IPS-18a (cell line): Measurements from ENCODE around the gene ARID4A.
"Not testable (repeated sequence)": the region's sequence is repeated elsewhere in the genome, so short reads cannot be mapped to it uniquely, and the experiment has no call there.

ENCODE experiments used
- H3K27ac ChIP-seq: one replicate; pipeline ENCODE4 v1.5.1; 2013; ENCODE audit warnings: low read length
- H3K27me3 ChIP-seq: one replicate; pipeline ENCODE4 v1.6.1; 2013; ENCODE audit warnings: mild to moderate bottlenecking, low read length; ENCODE audit not compliant: control insufficient read depth, insufficient read depth
- H3K36me3 ChIP-seq: one replicate; pipeline ENCODE4 v1.6.1; 2013; ENCODE audit warnings: low read depth, low read length; ENCODE audit not compliant: control insufficient read depth
- H3K4me1 ChIP-seq: one replicate; pipeline ENCODE4 v1.6.1; 2013; ENCODE audit warnings: low read depth, low read length; ENCODE audit not compliant: control insufficient read depth
- H3K4me3 ChIP-seq: one replicate; pipeline ENCODE4 v1.5.1; 2013; ENCODE audit warnings: low read length
- H3K9ac ChIP-seq: one replicate; pipeline ENCODE4 v1.6.1; 2013; ENCODE audit warnings: mild to moderate bottlenecking, low read length, moderate library complexity
- H3K9me3 ChIP-seq: one replicate; pipeline ENCODE4 v1.6.1; 2013; ENCODE audit warnings: low read depth, low read length; ENCODE audit not compliant: control insufficient read depth

Gene ARID4A

DNA sequence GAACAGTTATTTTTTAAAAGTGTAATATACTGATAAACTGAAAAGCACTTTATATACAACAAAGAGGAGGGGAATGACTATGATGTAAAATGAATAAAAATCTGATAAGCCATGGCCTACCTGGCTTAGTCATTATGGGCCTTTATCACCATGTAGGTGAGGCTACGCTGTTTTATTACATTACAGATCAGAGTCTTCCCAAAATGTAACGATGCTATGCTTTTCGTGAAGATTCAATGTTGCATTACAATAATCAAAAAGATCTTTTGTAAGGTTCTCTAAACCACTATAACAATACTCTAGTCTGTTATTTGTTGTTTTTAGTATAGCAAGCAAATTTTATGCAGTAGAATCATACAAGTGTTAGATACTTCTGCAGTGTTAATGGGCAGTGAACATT lies 34.2 kb downstream of the ARID4A start:
- Histone ChIP-seq H3K36me3 (peaks cover 28% of the 10 kb centered on the region), H3K4me3 (no peak overlapping the region), H3K9ac (no peak overlapping the region), H3K9me3 (no peaks in the 10 kb centered on the region), H3K27me3 (no peaks in the 10 kb centered on the region), H3K27ac (no peak overlapping the region), H3K4me1 (peaks cover 8% of the 10 kb centered on the region)

DNA sequence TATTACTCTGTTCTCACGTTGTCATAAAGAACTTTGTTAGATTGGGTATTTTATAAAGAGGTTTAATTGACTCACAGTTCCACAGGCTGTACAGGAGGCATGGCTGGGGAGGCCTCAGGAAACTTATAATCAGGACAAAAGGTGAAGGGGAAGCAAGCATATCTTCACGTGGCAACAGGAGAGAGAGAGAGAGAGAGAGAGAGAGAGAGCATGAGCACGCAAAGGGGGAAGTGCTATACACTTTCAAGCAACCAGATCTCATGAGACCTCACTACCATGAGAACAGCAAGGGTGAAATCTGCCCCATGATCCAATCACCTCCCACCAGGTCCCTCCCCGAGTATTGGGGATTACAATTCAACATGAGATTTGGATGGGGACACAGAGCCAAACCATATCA lies 41.3 kb downstream of the ARID4A start:
- H3K4me3 ChIP-seq: not testable (repeated sequence)

DNA sequence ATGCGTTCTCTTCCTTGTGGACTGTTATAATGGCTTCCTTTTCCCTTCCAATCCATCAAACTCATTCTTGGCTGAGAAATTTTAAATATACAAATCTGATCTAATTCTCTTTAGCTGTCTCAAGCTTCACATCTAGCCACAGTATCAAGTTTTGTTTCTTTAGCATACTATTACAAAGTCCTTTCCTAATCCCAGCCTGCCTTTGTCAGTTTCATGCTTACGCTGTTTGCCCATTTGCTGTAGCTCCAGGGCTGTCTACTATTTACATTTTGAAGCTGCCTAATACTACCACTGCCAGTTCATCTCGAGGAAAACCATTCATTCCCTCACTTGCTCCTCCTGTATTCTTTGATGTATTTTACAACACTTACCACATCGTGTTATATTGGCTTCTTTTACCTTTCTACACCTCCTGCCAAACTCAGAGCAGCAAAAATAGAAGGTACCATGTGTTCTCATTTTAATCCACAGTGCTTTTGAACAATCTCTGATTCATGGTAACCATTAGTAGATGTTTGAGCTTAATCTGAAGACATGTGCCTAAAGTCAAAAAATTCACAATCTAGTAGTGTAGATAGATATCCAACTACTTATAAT lies 42.9 kb downstream of the ARID4A start:
- Histone ChIP-seq H3K4me3 (no peak overlapping the region), H3K36me3 (peaks cover 12% of the 10 kb centered on the region), H3K27ac (no peak overlapping the region)

More for the DNA sequence above, 41.3 kb downstream of the ARID4A start:
- not testable (repeated sequence) for H3K27ac ChIP-seq, H3K36me3 ChIP-seq, H3K9ac ChIP-seq, H3K4me1 ChIP-seq, H3K27me3 ChIP-seq, H3K9me3 ChIP-seq

DNA sequence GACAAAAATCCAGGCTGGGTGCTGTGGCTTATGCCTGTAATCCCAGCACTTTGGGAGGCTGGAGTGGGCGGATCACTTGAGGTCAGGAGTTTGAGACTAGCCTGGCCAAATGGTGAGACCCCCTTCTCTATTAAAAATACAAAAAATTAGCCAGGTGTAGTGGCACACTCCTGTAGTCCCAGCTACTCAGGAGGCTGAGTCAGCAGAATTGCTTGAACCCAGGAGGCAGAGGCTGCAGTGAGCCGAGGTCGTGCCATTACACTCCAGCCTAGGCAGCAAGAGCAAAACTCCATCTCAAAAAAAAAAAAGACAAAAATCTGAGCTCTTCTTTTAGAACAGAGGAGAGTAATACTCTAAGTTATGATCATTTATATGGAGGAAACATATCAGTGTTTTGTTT lies 45.2 kb downstream of the ARID4A start:
- H3K27ac ChIP-seq, H3K4me1 ChIP-seq, H3K9me3 ChIP-seq, H3K27me3 ChIP-seq, H3K4me3 ChIP-seq, H3K9ac ChIP-seq: not testable (repeated sequence)
- peaks cover 26% of the 10 kb centered on the region for H3K36me3 ChIP-seq

More for the DNA sequence above, 42.9 kb downstream of the ARID4A start:
- no peaks in the 10 kb centered on the region for H3K4me1 ChIP-seq
- H3K27me3 ChIP-seq: no peaks in the 10 kb centered on the region
- H3K9me3 ChIP-seq: no peaks in the 10 kb centered on the region
- H3K9ac ChIP-seq: no peak overlapping the region

DNA sequence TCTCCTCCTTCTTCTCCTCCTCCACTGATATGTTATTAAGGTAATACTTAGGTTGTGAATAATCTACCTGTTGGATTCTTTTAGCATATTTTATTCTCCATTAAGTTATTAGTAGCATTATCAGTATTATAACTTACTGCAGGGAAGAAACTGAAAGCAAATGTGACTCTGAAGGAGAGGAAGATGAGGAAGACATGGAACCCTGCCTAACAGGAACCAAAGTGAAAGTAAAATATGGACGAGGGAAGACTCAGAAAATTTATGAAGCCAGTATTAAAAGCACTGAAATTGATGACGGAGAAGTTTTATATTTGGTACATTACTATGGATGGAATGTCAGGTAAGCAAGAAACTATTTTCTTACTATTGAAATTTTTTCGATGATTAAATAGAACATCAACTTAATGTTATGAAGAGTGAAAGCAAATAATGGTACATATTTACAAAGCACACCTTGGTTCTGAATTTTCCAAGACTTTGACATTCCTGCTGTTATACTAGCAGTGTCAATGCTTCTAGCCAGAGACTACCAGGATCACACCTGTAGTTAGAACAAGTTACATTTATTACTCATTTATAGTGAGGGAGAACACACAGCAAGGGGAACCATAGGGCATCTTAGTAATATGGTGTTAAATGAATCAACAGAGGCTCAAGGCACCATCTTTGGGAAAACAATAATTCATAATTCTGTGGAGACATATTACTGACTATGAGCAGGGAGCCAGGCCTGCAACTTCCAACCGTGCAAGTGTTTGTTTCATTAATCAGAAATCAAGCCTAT lies 55.4 kb downstream of the ARID4A start:
- H3K9me3 ChIP-seq: no peaks in the 10 kb centered on the region
- H3K27ac ChIP-seq: no peak overlapping the region
- H3K9ac ChIP-seq: no peak overlapping the region
- no peaks in the 10 kb centered on the region for H3K4me1 ChIP-seq
- H3K36me3 ChIP-seq: peaks cover 35% of the 10 kb centered on the region
- H3K27me3 ChIP-seq: no peaks in the 10 kb centered on the region
- H3K4me3 ChIP-seq: no peak overlapping the region

DNA sequence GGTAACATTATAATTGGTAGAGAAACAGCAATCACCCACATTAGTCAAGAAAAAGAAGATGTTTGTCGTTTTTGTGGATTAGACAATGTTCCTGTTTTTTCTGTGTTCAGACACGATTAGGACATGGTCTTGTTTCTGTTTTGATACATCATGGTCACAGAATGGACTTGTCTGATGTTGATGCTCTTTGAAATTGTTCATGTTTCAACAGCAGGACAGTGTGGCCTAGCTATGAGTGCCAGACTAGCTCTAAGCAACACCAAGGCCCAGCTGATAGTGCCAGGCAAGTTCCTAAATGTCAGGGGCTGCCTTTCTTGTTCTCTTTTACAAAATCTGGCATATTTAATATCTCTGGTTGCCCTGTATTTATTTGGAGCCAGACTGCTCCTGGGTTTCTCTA lies 56.5 kb downstream of the ARID4A start:
- H3K9ac ChIP-seq: no peak overlapping the region
- no peaks in the 10 kb centered on the region for H3K9me3 ChIP-seq
- H3K4me3 ChIP-seq: no peak overlapping the region
- H3K27ac ChIP-seq: no peak overlapping the region
- no peaks in the 10 kb centered on the region for H3K4me1 ChIP-seq
- no peaks in the 10 kb centered on the region for H3K27me3 ChIP-seq
- peaks cover 38% of the 10 kb centered on the region for H3K36me3 ChIP-seq

DNA sequence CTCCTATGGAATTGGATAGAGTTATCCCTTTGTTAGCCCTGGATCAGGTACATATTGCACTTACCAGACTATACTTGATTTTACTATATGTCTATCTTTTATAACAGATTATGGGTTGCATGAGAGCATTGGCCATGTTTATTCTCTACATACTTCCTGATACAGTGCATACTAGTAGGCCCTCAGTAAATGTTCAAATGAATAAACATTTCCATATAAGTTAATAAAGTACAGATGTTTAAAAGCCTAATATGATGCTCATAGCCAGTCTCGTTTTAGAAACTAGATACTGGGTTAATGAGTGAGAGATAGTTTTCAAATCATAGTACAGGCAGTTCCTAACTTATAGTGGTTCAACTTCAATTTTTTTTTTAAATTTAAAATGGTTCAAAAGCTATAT lies 57.9 kb downstream of the ARID4A start:
- Histone ChIP-seq H3K27ac (no peak overlapping the region), H3K9ac (no peak overlapping the region), H3K36me3 (peaks cover 44% of the 10 kb centered on the region), H3K9me3 (no peaks in the 10 kb centered on the region), H3K4me1 (no peaks in the 10 kb centered on the region), H3K27me3 (no peaks in the 10 kb centered on the region), H3K4me3 (no peak overlapping the region)

DNA sequence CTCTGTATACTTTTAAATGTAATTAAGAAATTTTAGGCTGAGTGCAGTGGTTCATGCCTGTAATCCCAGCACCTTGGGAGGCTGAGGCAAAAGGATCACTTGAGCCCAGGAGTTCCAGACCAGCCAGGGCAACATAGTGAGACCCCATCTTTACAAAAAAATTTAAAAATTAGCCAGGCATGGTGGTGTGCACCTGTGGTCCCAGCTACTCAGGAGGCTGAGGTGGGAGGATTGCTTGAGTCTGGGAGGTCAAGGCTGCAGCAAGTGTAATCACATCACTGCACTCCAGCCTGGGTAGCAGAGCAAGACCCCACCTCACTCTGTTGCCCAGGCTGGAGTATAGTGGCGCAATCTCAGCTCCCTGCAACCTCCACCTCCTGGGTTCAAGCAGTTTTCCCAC lies 63.9 kb downstream of the ARID4A start:
- H3K9me3 ChIP-seq, H3K27ac ChIP-seq, H3K4me3 ChIP-seq, H3K27me3 ChIP-seq, H3K4me1 ChIP-seq, H3K9ac ChIP-seq: not testable (repeated sequence)
- H3K36me3 ChIP-seq: peaks cover 47% of the 10 kb centered on the region

DNA sequence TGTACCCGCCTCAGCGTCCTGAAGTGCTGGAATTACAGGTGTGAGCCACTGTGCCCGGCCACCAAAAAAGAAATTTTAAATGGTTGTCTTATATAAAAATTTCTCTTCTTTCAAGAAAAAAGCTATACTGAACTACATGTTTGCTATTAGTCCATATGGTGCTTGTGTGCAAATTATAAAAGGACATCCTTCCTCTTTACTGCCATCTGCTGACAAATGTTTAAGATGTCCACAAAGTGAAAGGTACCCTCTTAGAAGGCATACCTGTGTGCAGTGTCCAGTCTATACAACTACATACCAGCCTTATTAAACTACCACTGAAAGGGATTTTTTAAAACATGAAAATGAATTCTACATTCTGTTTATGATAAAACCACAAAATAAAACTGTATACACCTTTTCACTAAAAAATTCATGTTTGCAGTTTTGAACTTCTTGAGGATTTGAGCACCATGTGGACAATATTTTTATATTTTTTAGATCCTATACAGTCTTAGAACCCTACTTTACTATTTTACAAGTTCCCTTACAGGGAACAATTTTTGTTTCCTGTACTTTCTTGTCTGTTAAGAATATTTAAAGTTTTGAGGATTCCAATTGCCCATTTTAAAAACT lies 64.5 kb downstream of the ARID4A start:
- Histone ChIP-seq H3K9ac (no peak overlapping the region), H3K27me3 (no peaks in the 10 kb centered on the region), H3K27ac (no peak overlapping the region), H3K4me1 (no peaks in the 10 kb centered on the region), H3K9me3 (no peaks in the 10 kb centered on the region), H3K4me3 (no peak overlapping the region), H3K36me3 (peaks cover 53% of the 10 kb centered on the region)

DNA sequence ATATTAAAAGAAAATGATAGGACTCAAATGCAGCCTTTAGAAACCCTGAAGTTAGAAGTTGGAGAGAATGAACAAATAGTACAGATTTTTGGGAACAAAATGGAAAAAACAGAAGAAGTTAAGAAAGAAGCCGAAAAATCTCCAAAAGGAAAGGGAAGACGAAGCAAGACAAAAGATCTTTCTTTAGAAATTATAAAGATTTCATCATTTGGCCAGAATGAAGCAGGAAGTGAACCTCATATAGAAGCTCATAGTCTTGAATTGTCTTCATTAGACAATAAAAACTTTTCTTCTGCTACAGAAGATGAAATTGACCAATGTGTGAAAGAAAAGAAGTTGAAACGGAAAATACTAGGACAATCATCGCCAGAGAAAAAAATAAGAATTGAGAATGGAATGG lies 66.0 kb downstream of the ARID4A start:
- Histone ChIP-seq H3K9me3 (no peaks in the 10 kb centered on the region), H3K4me1 (no peaks in the 10 kb centered on the region), H3K27me3 (no peaks in the 10 kb centered on the region), H3K36me3 (peaks cover 55% of the 10 kb centered on the region), H3K4me3 (no peak overlapping the region), H3K9ac (no peak overlapping the region), H3K27ac (no peak overlapping the region)

DNA sequence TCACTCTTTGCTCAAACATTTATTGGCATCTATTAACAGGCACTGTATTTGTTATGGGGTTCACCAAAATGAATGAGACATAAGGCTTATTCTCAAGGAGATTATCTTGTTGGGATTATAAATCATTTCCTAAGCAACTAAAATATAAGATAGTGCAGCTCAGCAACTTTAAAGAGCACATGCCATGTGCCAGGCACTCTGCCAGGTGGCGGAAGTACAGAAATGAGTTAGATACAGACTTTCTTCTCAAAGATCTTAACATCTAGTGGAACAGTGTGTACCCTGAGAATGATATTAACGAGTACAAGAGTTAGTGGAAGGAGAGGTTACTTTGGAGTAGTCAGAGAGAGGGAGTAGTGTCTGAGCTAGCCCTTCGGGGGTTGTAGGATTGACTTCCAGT lies 68.9 kb downstream of the ARID4A start:
- Histone ChIP-seq H3K36me3 (peaks cover 47% of the 10 kb centered on the region), H3K27ac (no peak overlapping the region), H3K9me3 (no peaks in the 10 kb centered on the region), H3K4me3 (no peak overlapping the region), H3K4me1 (no peaks in the 10 kb centered on the region), H3K9ac (no peak overlapping the region), H3K27me3 (no peaks in the 10 kb centered on the region)

DNA sequence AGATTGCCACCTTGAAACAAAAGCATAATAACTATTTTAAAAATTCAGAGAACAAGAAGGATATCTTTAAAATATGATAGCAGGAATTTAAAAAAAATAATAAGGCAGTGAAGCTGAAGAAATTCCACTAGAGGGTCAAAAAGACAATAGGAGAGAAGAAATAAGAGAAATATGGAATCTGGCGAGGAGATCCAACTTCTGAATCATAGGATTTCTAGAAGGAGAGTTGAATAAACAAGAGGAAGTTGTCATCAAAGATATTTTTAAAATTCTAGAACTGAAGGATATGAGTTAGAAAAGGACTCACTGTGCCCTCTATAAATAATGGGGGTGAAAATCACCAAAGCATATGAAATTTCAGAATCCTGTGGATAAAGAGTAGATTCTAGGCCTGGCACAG lies 70.6 kb downstream of the ARID4A start:
- H3K36me3 ChIP-seq: peaks cover 53% of the 10 kb centered on the region
- no peaks in the 10 kb centered on the region for H3K9me3 ChIP-seq
- H3K4me3 ChIP-seq: no peak overlapping the region
- no peaks in the 10 kb centered on the region for H3K27me3 ChIP-seq
- H3K27ac ChIP-seq: no peak overlapping the region
- H3K9ac ChIP-seq: no peak overlapping the region
- H3K4me1 ChIP-seq: no peaks in the 10 kb centered on the region
